OCI-LY1 (cell line): ENCODE measurements around the gene ANGEL2.

Experiments
- EZH2 ChIP-seq: fragments of 200-600 bp; sonication (generic), shearing (Covaris generic); IDR thresholded peaks from 2 replicates; pipeline ENCODE4 v1.8.0; 2017; ENCODE audit warnings: borderline replicate concordance, mixed run types, mild to moderate bottlenecking, antibody characterized with exemption, low read length, moderate library complexity, mixed read lengths
- TF ChIP-seq, protein P1 (sequence below): fragments of 200-600 bp; sonication (generic), shearing (Covaris generic); IDR thresholded peaks from 2 replicates; pipeline ENCODE4 v1.5.1; 2017; ENCODE audit warnings: mild to moderate bottlenecking, antibody characterized with exemption, low read length, moderate library complexity, mixed read lengths

DNA sequence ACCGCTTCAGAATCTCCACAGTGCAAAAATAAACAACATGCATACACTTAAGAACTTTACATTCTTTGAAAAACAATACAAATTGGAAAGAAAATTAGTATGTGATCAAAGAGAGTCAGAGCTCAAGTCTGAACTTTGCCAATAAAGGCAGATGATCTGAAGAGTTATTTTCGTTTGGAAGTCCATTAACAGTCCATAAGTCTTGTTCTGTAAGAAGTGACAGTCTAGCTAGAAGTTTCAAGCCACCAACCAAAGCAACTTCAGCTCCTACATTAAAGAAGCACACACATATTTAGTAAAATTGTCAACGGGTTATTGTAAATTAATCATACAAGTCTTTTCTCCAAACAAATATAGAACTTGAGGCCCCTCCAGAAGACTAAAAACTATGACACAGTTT, 20.7 kb downstream of the ANGEL2 start:
- TF ChIP-seq, protein P1, sequence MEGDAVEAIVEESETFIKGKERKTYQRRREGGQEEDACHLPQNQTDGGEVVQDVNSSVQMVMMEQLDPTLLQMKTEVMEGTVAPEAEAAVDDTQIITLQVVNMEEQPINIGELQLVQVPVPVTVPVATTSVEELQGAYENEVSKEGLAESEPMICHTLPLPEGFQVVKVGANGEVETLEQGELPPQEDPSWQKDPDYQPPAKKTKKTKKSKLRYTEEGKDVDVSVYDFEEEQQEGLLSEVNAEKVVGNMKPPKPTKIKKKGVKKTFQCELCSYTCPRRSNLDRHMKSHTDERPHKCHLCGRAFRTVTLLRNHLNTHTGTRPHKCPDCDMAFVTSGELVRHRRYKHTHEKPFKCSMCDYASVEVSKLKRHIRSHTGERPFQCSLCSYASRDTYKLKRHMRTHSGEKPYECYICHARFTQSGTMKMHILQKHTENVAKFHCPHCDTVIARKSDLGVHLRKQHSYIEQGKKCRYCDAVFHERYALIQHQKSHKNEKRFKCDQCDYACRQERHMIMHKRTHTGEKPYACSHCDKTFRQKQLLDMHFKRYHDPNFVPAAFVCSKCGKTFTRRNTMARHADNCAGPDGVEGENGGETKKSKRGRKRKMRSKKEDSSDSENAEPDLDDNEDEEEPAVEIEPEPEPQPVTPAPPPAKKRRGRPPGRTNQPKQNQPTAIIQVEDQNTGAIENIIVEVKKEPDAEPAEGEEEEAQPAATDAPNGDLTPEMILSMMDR, result no peak
- no peak for TF ChIP-seq EZH2
